Large intestine (tissue), 3 donors: ENCODE results near the gene PAPPA. TPM values are rescaled to one million over a fixed set of nuclear protein-coding genes. Genes with fewer than 3 reads are reported as not detected.
A peak's percentile ranks its signal among the peaks of the same experiment; 100 is the strongest.

Experiments
- DNase-seq, 2 donors: peaks; one replicate each; pipeline versions ENCODE4 v3.0.0 to v3.0.0-alpha.2; 2013
- H3K27ac ChIP-seq: one replicate; pipeline ENCODE4 v1.5.1; 2013; ENCODE audit warnings: low read length
- H3K27me3 ChIP-seq: 2 replicates; pipeline ENCODE4 v1.6.1; 2013; ENCODE audit warnings: low read length; ENCODE audit not compliant: control insufficient read depth, insufficient read depth
- H3K36me3 ChIP-seq: 2 replicates; pipeline ENCODE4 v1.6.1; 2013; ENCODE audit warnings: low read length; ENCODE audit not compliant: control insufficient read depth, insufficient read depth
- H3K4me1 ChIP-seq: one replicate; pipeline ENCODE4 v1.6.1; 2013; ENCODE audit warnings: low read length; ENCODE audit not compliant: control insufficient read depth, insufficient read depth
- H3K4me3 ChIP-seq: one replicate; pipeline ENCODE4 v1.5.1; 2013; ENCODE audit warnings: low read length
- H3K9me3 ChIP-seq: one replicate; pipeline ENCODE4 v1.6.1; 2013; ENCODE audit warnings: mild to moderate bottlenecking, low read depth, low read length, moderate library complexity; ENCODE audit not compliant: control insufficient read depth
- WGBS: methylation state at CpG from one replicate; pipeline ENCODE4 v1.1.5; 2013; ENCODE audit warnings: low lambda C conversion rate; ENCODE audit not compliant: insufficient coverage; 5-methylcytosine and 5-hydroxymethylcytosine counted together
- polyA plus RNA-seq: library from polyadenylated mRNA; unstranded; fragments of 120-200 nt; gene quantifications from one replicate; pipeline ENCODE4 v1.2.1, GENCODE V29; 2013

Gene PAPPA
- polyA plus RNA-seq, 1 donor: 2.2 TPM

DNA sequence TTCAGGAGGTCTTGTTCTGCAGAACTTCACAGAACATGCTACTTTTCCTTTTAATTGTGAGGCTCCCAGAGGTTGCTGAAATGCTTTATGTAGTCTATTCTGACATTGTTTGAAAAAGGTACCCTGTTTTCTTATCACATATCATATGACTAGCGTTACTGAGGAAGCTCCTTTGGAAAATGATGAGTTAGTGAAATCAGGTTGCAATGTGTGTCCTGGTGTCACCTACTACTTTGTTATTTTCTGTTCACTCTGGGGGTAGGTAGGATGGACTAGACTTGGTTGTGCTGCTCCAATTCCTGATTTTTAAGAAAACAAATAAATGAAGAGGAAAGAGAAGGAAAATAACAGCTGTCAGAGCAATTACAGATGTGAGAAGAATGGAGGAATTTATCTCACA is 93.7 kb downstream of the PAPPA start:
- H3K4me3 ChIP-seq: no peak overlapping the region
- H3K4me1 ChIP-seq: peaks cover 8% of the 10 kb centered on the region
- peak overlapping the region; percentile 11 for H3K27ac ChIP-seq
- no peaks in the 10 kb centered on the region for H3K9me3 ChIP-seq
- WGBS: no CpG with 5 or more reads among the region's 1 CpG
- no peaks in the 10 kb centered on the region for H3K36me3 ChIP-seq
- DNase-seq: no peak
- H3K27me3 ChIP-seq: no peaks in the 10 kb centered on the region

DNA sequence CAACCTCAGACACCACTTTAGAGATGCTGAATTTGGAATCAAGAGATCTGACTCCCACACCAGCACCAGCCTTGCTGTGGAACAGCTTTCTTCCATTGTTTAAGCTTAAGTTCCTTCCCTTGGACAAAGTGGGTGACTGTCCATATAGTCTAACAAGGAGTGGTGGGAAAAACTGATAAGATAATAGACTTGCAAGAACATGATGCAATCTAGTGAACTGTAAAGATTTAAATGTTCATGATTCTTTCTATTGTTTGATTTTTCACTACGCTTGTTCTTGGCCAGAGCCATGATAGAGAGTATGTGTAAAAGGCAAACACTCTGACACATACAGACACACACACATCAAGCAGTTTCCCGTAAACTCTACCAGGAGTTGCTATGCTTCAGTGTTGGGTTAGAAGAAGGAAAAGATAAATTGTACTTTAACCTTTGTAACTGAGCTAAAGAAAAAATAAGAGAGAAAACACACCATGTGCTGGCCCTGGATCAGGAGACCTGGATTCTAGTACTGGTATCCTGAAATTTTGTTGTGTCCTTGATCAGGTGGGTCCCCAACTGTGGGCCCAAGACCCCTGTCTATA is 94.3 kb downstream of the PAPPA start:
- no peaks in the 10 kb centered on the region for H3K27me3 ChIP-seq
- peak overlapping the region; percentile 30 for H3K27ac ChIP-seq
- H3K9me3 ChIP-seq: no peaks in the 10 kb centered on the region
- 0% methylated on average over 1 of the region's 2 CpGs for WGBS
- H3K4me3 ChIP-seq: no peak overlapping the region
- peak; percentile 7 to 59 for DNase-seq
- peaks cover 8% of the 10 kb centered on the region for H3K4me1 ChIP-seq
- H3K36me3 ChIP-seq: no peaks in the 10 kb centered on the region

DNA sequence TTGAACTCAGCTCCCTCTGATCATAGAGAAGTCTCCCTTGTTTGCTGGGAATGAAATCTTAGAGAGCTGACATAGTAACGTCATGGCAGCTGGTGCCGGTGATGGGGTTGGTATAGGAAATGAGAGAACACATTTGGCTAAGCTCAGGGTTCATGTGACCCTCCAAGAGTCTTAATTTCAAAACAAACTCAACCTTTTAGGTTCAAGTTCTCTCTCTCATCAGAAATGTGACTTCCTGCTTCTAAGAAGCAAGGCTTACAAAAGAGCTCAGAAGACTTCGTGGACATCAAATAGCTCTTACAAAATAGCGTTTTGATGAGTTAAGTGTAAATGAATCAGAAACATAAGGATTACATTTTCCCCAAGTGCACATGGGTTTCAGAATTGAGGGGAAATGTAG is 97.3 kb downstream of the PAPPA start:
- H3K4me1 ChIP-seq: peaks cover 8% of the 10 kb centered on the region
- no peak overlapping the region for H3K4me3 ChIP-seq
- no peaks in the 10 kb centered on the region for H3K9me3 ChIP-seq
- no peaks in the 10 kb centered on the region for H3K27me3 ChIP-seq
- no peaks in the 10 kb centered on the region for H3K36me3 ChIP-seq
- 83% methylated on average over 1 of the region's 4 CpGs for WGBS
- H3K27ac ChIP-seq: no peak overlapping the region
- no peak for DNase-seq

- H3K27ac ChIP-seq: no peak overlapping the region
- H3K27me3 ChIP-seq: no peaks in the 10 kb centered on the region
- no peaks in the 10 kb centered on the region for H3K9me3 ChIP-seq
- no peak overlapping the region for H3K4me3 ChIP-seq
- peaks cover 8% of the 10 kb centered on the region for H3K4me1 ChIP-seq
- DNase-seq: no peak
- 20% methylated on average over 1 of the region's 5 CpGs for WGBS
- H3K36me3 ChIP-seq: no peaks in the 10 kb centered on the region
These were observed 97.8 kb downstream of the PAPPA start for GRCh38 chr9:116251366-116251765.

GRCh38 chr9:116260531-116260930 is 106.9 kb downstream of the PAPPA start:
- no peak for DNase-seq
- Histone ChIP-seq H3K27me3 (no peaks in the 10 kb centered on the region), H3K36me3 (no peaks in the 10 kb centered on the region), H3K27ac (no peak overlapping the region), H3K9me3 (no peaks in the 10 kb centered on the region), H3K4me3 (no peak overlapping the region), H3K4me1 (no peaks in the 10 kb centered on the region)
- 100% methylated on average over 1 of the region's 2 CpGs for WGBS

GRCh38 chr9:116262448-116262847 is 108.9 kb downstream of the PAPPA start:
- Histone ChIP-seq H3K27ac (no peak overlapping the region), H3K9me3 (no peaks in the 10 kb centered on the region), H3K27me3 (no peaks in the 10 kb centered on the region), H3K4me3 (no peak overlapping the region), H3K4me1 (no peaks in the 10 kb centered on the region), H3K36me3 (no peaks in the 10 kb centered on the region)
- WGBS: 60% methylated on average over 1 of the region's 5 CpGs
- DNase-seq: no peak

- H3K27ac ChIP-seq: no peak overlapping the region
- H3K4me1 ChIP-seq: no peaks in the 10 kb centered on the region
- 43% methylated on average over 1 of the region's 1 CpG for WGBS
- no peaks in the 10 kb centered on the region for H3K27me3 ChIP-seq
- no peaks in the 10 kb centered on the region for H3K9me3 ChIP-seq
- H3K4me3 ChIP-seq: no peak overlapping the region
- DNase-seq: no peak
- no peaks in the 10 kb centered on the region for H3K36me3 ChIP-seq
These were observed 110.8 kb downstream of the PAPPA start for GRCh38 chr9:116264361-116264760.

DNA sequence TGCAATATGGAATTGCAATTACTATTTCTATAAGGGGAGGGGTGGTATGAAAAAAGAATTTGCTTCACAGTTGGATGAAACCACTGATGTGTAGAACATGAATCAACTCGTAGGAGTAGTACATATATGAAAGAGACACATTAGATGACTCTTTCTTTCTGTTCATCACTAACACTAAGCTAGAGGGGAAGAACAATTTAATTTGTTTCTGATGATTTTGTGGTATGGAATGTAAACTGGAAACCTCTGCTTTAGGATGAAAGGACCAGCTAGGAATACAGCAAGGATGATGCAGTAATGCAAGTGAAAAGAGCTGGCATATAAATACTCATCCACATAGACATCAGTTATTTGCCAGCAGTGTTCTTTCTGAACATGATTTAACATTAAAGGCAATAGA is 113.4 kb downstream of the PAPPA start:
- Histone ChIP-seq H3K9me3 (no peaks in the 10 kb centered on the region), H3K4me3 (no peak overlapping the region), H3K36me3 (no peaks in the 10 kb centered on the region), H3K27me3 (peaks cover 11% of the 10 kb centered on the region), H3K27ac (no peak overlapping the region), H3K4me1 (no peaks in the 10 kb centered on the region)
- no CpG with 5 or more reads among the region's 1 CpG for WGBS
- DNase-seq: no peak

DNA sequence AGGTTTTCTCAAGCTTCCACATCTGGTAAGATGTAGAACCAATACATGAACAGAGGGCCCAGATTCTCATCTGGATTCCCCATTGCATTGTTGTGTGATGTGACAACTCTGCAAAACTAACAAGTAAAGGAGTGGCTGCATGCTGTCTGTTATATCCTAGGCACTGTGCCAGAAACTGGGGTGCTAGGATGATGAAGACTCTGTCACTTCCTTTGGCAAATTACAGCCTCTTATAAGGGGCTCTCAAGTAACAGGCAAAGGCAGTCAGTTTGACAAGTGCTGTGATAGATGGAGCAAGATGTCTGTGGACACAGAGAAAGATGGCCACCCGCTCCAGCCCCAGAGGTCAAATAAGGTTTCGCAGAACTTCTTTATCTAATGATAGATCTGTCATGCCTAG is 115.7 kb downstream of the PAPPA start:
- H3K4me3 ChIP-seq: no peak overlapping the region
- WGBS: no CpG with 5 or more reads among the region's 2 CpGs
- H3K36me3 ChIP-seq: no peaks in the 10 kb centered on the region
- H3K9me3 ChIP-seq: no peaks in the 10 kb centered on the region
- no peak overlapping the region for H3K27ac ChIP-seq
- H3K27me3 ChIP-seq: peaks cover 14% of the 10 kb centered on the region
- H3K4me1 ChIP-seq: no peaks in the 10 kb centered on the region
- no peak for DNase-seq

- H3K4me3 ChIP-seq: no peak overlapping the region
- no peaks in the 10 kb centered on the region for H3K36me3 ChIP-seq
- WGBS: 84% methylated on average over 3 of the region's 3 CpGs
- H3K4me1 ChIP-seq: no peaks in the 10 kb centered on the region
- H3K27ac ChIP-seq: no peak overlapping the region
- no peak for DNase-seq
- H3K27me3 ChIP-seq: peaks cover 17% of the 10 kb centered on the region
- H3K9me3 ChIP-seq: no peaks in the 10 kb centered on the region
These were observed 117.0 kb downstream of the PAPPA start for GRCh38 chr9:116270546-116270945.

DNA sequence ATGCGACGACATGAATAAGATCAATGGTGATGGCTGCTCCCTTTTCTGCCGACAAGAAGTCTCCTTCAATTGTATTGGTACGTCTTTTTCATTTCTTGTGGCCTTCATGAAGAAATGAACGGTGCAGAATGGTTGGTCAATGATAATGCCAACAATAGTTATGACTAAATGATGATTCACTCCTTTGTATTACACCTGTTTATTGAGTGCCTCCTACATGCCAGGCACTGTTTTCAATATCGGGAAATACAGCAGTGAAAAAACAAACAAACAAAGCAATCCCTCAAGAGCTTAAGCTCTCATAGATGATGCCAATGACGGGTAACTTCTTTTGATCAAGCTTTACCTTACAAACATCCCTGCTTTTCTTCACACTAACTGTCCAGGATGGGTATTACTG is 117.7 kb downstream of the PAPPA start:
- Histone ChIP-seq H3K36me3 (no peaks in the 10 kb centered on the region), H3K4me1 (no peaks in the 10 kb centered on the region), H3K9me3 (no peaks in the 10 kb centered on the region), H3K27me3 (peaks cover 19% of the 10 kb centered on the region), H3K4me3 (no peak overlapping the region), H3K27ac (no peak overlapping the region)
- DNase-seq: no peak
- WGBS: 57% methylated on average over 1 of the region's 7 CpGs
